GM12878 (cell line): ENCODE results near the gene RAD52. TPM values are rescaled to one million over a fixed set of nuclear protein-coding genes. Genes with fewer than 3 reads are reported as not detected.

Experiments
- ATAC-seq: fragments of 200-7000 bp; cut with Tn5 transposase; 3 replicates; pipeline ENCODE4 v1.9.1; 2020; ENCODE audit warnings: mild to moderate bottlenecking, moderate library complexity
- BruUV-seq: library from RNA; stranded (reverse); fragments of 400-500 nt; replicated peaks from 2 replicates; lab custom pipeline; 2021; lab: Mats Ljungman, UMichigan
- CTCF ChIA-PET: fragments of 300-600 bp; sonication (Branson Sonifier 250); formaldehyde crosslinking; extraction: SDS; loops from one replicate; lab custom pipeline; 2021; ENCODE audit warnings: inconsistent platforms; lab: Yijun Ruan, JAX
- POLR2A ChIA-PET: fragments of 350-600 bp; formaldehyde crosslinking; extraction: SDS; loops from one replicate; lab custom pipeline; 2021; ENCODE audit warnings: inconsistent platforms; lab: Charles Lee
- RAD21 ChIA-PET: fragments of 300-600 bp; sonication (Branson Sonifier 250); formaldehyde crosslinking; loops from one replicate; lab custom pipeline; 2023; ENCODE audit warnings: antibody characterized with exemption; ENCODE audit not compliant: unreplicated experiment; lab: Charles Lee
- SMC1A ChIA-PET: fragments of 300-600 bp; sonication (Branson Sonifier 250); formaldehyde crosslinking; loops from one replicate; lab custom pipeline; 2023; ENCODE audit not compliant: unreplicated experiment, uncharacterized antibody; lab: Charles Lee
- DNase-seq: peaks from one replicate; pipeline ENCODE4 v3.0.0-alpha.2; 2011; ENCODE audit warnings: low read depth, low spot score
- FAIRE-seq: peaks from 3 replicates; lab custom pipeline; 2011; peaks lifted over from hg19 to GRCh38; lab: Jason Lieb, UNC
- H2AFZ ChIP-seq: 2 replicates; pipeline ENCODE4 v1.6.0; 2011; ENCODE audit warnings: low read depth, low read length, control low read depth; ENCODE audit not compliant: control insufficient read depth
- H3K27ac ChIP-seq: 2 replicates; pipeline ENCODE4 v1.5.1; 2011; ENCODE audit warnings: control low read depth; ENCODE audit not compliant: control insufficient read depth, insufficient read depth
- H3K27me3 ChIP-seq, 2 experiments: replicated peaks in 1 of 2; 2 replicates each; pipeline versions ENCODE4 v1.6.0 to v1.6.1; 2011; ENCODE audit warnings: low read length in 1 of 2; ENCODE audit not compliant: control insufficient read depth in 2 of 2, insufficient read depth in 2 of 2
- H3K36me3 ChIP-seq, 2 experiments: 2 replicates each; pipeline ENCODE4 v1.5.1; 2011; ENCODE audit warnings: low read length in 1 of 2; ENCODE audit not compliant: control insufficient read depth in 2 of 2, insufficient read depth in 2 of 2
- H3K4me1 ChIP-seq: 2 replicates; pipeline ENCODE4 v1.6.1; 2011; ENCODE audit warnings: mild to moderate bottlenecking, low read length, moderate library complexity, mixed read lengths; ENCODE audit not compliant: control insufficient read depth, insufficient read depth
- H3K4me2 ChIP-seq: 2 replicates; pipeline ENCODE4 v1.6.0; 2011; ENCODE audit warnings: control low read depth; ENCODE audit not compliant: control insufficient read depth, insufficient read depth
- H3K4me3 ChIP-seq: fragments of 200-600 bp; sonication (generic); 2 replicates; pipeline ENCODE4 v1.5.1; 2016
- H3K79me2 ChIP-seq: 2 replicates; pipeline ENCODE4 v1.6.0; 2011; ENCODE audit warnings: low read length; ENCODE audit not compliant: control insufficient read depth, insufficient read depth
- H3K9ac ChIP-seq: 2 replicates; pipeline ENCODE4 v1.8.0; 2011; ENCODE audit warnings: low read length, control low read depth, mixed read lengths; ENCODE audit not compliant: control insufficient read depth, insufficient read depth
- H3K9me3 ChIP-seq: replicated peaks from 3 replicates; pipeline ENCODE4 v1.5.1; 2011; ENCODE audit warnings: mild to moderate bottlenecking, low read length; ENCODE audit not compliant: control insufficient read depth, insufficient read depth
- H4K20me1 ChIP-seq: 2 replicates; pipeline ENCODE4 v1.6.0; 2011; ENCODE audit not compliant: control insufficient read depth, insufficient read depth
- MYB ChIP-seq: fragments of 150-350 bp; IDR thresholded peaks from 2 replicates; pipeline ENCODE4 v1.6.1; 2014; ENCODE audit warnings: mild to moderate bottlenecking, low read depth, low read length, borderline replicate concordance
- POU2F2 ChIP-seq: IDR thresholded peaks from 3 replicates; pipeline ENCODE4 v1.6.1; 2011; ENCODE audit warnings: low read depth, mild to moderate bottlenecking, low read length, borderline replicate concordance
- WRNIP1 ChIP-seq: IDR thresholded peaks from 2 replicates; pipeline ENCODE4 v1.6.1; 2011; ENCODE audit warnings: low read depth, low read length, improper control_type of control experiment, borderline replicate concordance
- YBX1 ChIP-seq: fragments of 450-650 bp; IDR thresholded peaks from 2 replicates; pipeline ENCODE4 v1.6.1; 2016; ENCODE audit warnings: antibody characterized with exemption
- in situ Hi-C: fragments of 300-500 bp; cut with MboI; formaldehyde crosslinking; loops from 9 replicates; pipeline ENCODE4 v1.14.3; 2018; ENCODE audit warnings: mixed read lengths
- intact Hi-C: fragments of 100-400 bp; cut with micrococcal nuclease; formaldehyde crosslinking; loops from one replicate; pipeline ENCODE4 v1.14.2; 2022; ENCODE audit not compliant: unreplicated experiment
- polyA plus RNA-seq, 11 experiments: library from polyadenylated mRNA; depleted of rRNA in 4 of 11; unstranded in 6 of 11; stranded (reverse) in 5 of 11; fragments of >200 nt; fragmentation: Nextera tagmentation in 4 of 11; fragmentation: Illumina TruSeq in 1 of 11; extraction: Ambion mirVana in 4 of 11; extraction: Trizol in 1 of 11; gene quantifications; 1 replicate in 1 of 11; 2 replicates in 10 of 11; pipeline versions ENCODE4 v1.2.1 to v1.2.3, GENCODE V29; 2011 to 2016; ENCODE audit warnings: inconsistent platforms in 2 of 11, missing spikeins in 2 of 11, low read depth in 1 of 11
- total RNA-seq, 4 experiments: library from RNA; depleted of rRNA in 3 of 4; stranded (reverse); fragments of >200 nt in 3 of 4; fragmentation: Illumina TruSeq in 1 of 4; extraction: Trizol in 1 of 4; gene quantifications; 2 replicates each; pipeline versions ENCODE4 v1.2.1 to v1.2.3, GENCODE V29; 2013 to 2021
- TF ChIP-seq, protein P1 (sequence below): fragments of 150-350 bp; IDR thresholded peaks from 2 replicates; pipeline ENCODE4 v1.6.1; 2014; ENCODE audit warnings: mild to moderate bottlenecking, low read depth, low read length
- TF ChIP-seq, protein P2 (sequence below): IDR thresholded peaks from 2 replicates; pipeline ENCODE4 v1.6.1; 2012; ENCODE audit warnings: low read depth, low read length, improper control_type of control experiment

Gene RAD52
- total and polyA plus RNA-seq, 10 of the 15 experiments (the other 5 are each of a cell fraction or from before 2014, with no cell fraction given), result 2.0 to 15.7 (median 8.9) TPM

GRCh38 chr12:954741-955140 lies 5.2 kb upstream of the RAD52 start:
- no peaks in the 10 kb centered on the region for H3K79me2 ChIP-seq
- TF ChIP-seq POU2F2, result no peak
- TF ChIP-seq, protein P1, sequence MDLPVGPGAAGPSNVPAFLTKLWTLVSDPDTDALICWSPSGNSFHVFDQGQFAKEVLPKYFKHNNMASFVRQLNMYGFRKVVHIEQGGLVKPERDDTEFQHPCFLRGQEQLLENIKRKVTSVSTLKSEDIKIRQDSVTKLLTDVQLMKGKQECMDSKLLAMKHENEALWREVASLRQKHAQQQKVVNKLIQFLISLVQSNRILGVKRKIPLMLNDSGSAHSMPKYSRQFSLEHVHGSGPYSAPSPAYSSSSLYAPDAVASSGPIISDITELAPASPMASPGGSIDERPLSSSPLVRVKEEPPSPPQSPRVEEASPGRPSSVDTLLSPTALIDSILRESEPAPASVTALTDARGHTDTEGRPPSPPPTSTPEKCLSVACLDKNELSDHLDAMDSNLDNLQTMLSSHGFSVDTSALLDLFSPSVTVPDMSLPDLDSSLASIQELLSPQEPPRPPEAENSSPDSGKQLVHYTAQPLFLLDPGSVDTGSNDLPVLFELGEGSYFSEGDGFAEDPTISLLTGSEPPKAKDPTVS, result no peak
- TF ChIP-seq MYB, result no peak
- TF ChIP-seq, protein P2, sequence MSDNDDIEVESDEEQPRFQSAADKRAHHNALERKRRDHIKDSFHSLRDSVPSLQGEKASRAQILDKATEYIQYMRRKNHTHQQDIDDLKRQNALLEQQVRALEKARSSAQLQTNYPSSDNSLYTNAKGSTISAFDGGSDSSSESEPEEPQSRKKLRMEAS, result no peak
- TF ChIP-seq WRNIP1, result no peak
- TF ChIP-seq YBX1, result no peak
- no peak overlapping the region for H3K4me2 ChIP-seq
- H3K4me3 ChIP-seq, result no peak overlapping the region
- H3K36me3 ChIP-seq, result no peaks in the 10 kb centered on the region
- ATAC-seq (no peak), FAIRE-seq (no peak), DNase-seq (no peak)
- no TSS peak for BruUV-seq
- ChIA-PET POLR2A (interaction anchor here (1.3 kb wide), 1 partner anchor 143 kb away, joined by 3 read pairs; no protein-coding TSS in a partner anchor), RAD21 (no interaction called here), CTCF (no interaction called here), SMC1A (interaction anchor here (0.6 kb wide), 1 partner anchor 138 kb away, joined by 3 read pairs; no protein-coding TSS in a partner anchor)
- H3K4me1 ChIP-seq, result peaks cover 4% of the 10 kb centered on the region; the same call in 1 of the 2 replicates
- no peak overlapping the region for H2AFZ ChIP-seq
- in situ Hi-C loops (no loop called here), intact Hi-C loops (loop anchor here (5.0 kb wide), 1 partner anchor 128 kb away; no protein-coding TSS in a partner anchor)
- H3K27me3 ChIP-seq, result peaks cover 0 to 4% of the 10 kb centered on the region in 2 experiments; a peak in 1 of 4 replicates
- no peak overlapping the region for H3K9ac ChIP-seq
- H4K20me1 ChIP-seq, result no peaks in the 10 kb centered on the region
- no peaks in the 10 kb centered on the region for H3K9me3 ChIP-seq
- no peak overlapping the region for H3K27ac ChIP-seq
